ENCODE measurements around the gene WDR64. TPM values are rescaled to one million over a fixed set of nuclear protein-coding genes. Genes with fewer than 3 reads are reported as not detected.

Gene WDR64
- total RNA-seq, 1 donor from 2014 or later, result not detected

GRCh38 chr1:241631674-241632073 lies 20.4 kb upstream of the WDR64 start:
- no peak for DNase-seq

- no peak for DNase-seq
Measured at GRCh38 chr1:241632987-241633386, 19.1 kb upstream of the WDR64 start.

GRCh38 chr1:241635556-241636152 lies 16.4 kb upstream of the WDR64 start:
- DNase-seq, result no peak

- DNase-seq, result peak; percentile 12
Measured at GRCh38 chr1:241636291-241636690, 15.8 kb upstream of the WDR64 start.

- DNase-seq, result no peak
Measured at GRCh38 chr1:241637046-241637590, 15.0 kb upstream of the WDR64 start.

- DNase-seq, result no peak
Measured at GRCh38 chr1:241637604-241638003, 14.5 kb upstream of the WDR64 start.

GRCh38 chr1:241638099-241638682 lies 13.9 kb upstream of the WDR64 start:
- no peak for DNase-seq

GRCh38 chr1:241638909-241639622 lies 13.0 kb upstream of the WDR64 start:
- peak; percentile 41 for DNase-seq

- DNase-seq, result peak; percentile 56
Measured at GRCh38 chr1:241639623-241640148, 12.4 kb upstream of the WDR64 start.

- peak; percentile 97 for DNase-seq
Measured at GRCh38 chr1:241640149-241640866, 11.8 kb upstream of the WDR64 start, which contains the start of the genes CHML and OPN3. CHML (minus strand) TSS chr1:241640369; CDS start chr1:241635766, 4,603 bp downstream. OPN3 (minus strand) TSS chr1:241640369; CDS start chr1:241640254, 115 bp downstream.

GRCh38 chr1:241640867-241641622 lies 11.0 kb upstream of the WDR64 start:
- peak; percentile 33 for DNase-seq

- DNase-seq, result no peak
Measured at GRCh38 chr1:241641773-241642592, 10.1 kb upstream of the WDR64 start.

- DNase-seq, result no peak
Measured at GRCh38 chr1:241642593-241642944, 9.5 kb upstream of the WDR64 start.

- DNase-seq, result no peak
Measured at GRCh38 chr1:241644259-241644658, 7.8 kb upstream of the WDR64 start.

GRCh38 chr1:241645199-241645598 lies 6.9 kb upstream of the WDR64 start:
- DNase-seq, result no peak

GRCh38 chr1:241646201-241646600 lies 5.9 kb upstream of the WDR64 start:
- no peak for DNase-seq

GRCh38 chr1:241647658-241648057 lies 4.4 kb upstream of the WDR64 start:
- no peak for DNase-seq

- DNase-seq, result no peak
Measured at GRCh38 chr1:241648159-241648558, 3.9 kb upstream of the WDR64 start.

GRCh38 chr1:241654019-241654418 lies 1.9 kb downstream of the WDR64 start:
- peak; percentile 27 for DNase-seq

- no peak for DNase-seq
Measured at GRCh38 chr1:241654641-241655040, 2.6 kb downstream of the WDR64 start.

Data from tongue (tissue), 2 donors.